HepG2 (cell line): ENCODE results near the gene GALR3. TPM values are rescaled to one million over a fixed set of nuclear protein-coding genes. Genes with fewer than 3 reads are reported as not detected.
A peak's percentile ranks its signal among the peaks of the same experiment; 100 is the strongest.

Experiments used
- ATF7-NPFF ChIP-seq: sonication (generic); formaldehyde crosslinking; IDR thresholded peaks from 2 replicates; pipeline ENCODE4 v1.8.1; 2023; ENCODE audit warnings: mild to moderate bottlenecking, low read depth, missing genetic modification reagents, moderate library complexity
- CC2D1A ChIP-seq: sonication (generic); formaldehyde crosslinking; IDR thresholded peaks from 2 replicates; pipeline ENCODE4 v1.8.1; 2023; ENCODE audit warnings: mild to moderate bottlenecking, missing genetic modification reagents
- DR1 ChIP-seq: sonication (generic); formaldehyde crosslinking; IDR thresholded peaks from 2 replicates; pipeline ENCODE4 v1.8.0; 2021; ENCODE audit warnings: mild to moderate bottlenecking, missing genetic modification reagents, inconsistent platforms
- FOXK1 ChIP-seq: sonication (generic); formaldehyde crosslinking; IDR thresholded peaks from 2 replicates; pipeline ENCODE4 v1.4.0; 2020; ENCODE audit warnings: low read depth, missing genetic modification reagents, borderline replicate concordance
- GATA4 ChIP-seq: sonication (generic); IDR thresholded peaks from 2 replicates; pipeline ENCODE4 v1.6.1; 2016; ENCODE audit warnings: antibody characterized with exemption, low read depth, borderline replicate concordance
- HNRNPK ChIP-seq: fragments of 200-400 bp; formaldehyde crosslinking; IDR thresholded peaks from 2 replicates; pipeline ENCODE4 v1.6.1; 2018; ENCODE audit warnings: low read length, low read depth, moderate library complexity, mild to moderate bottlenecking; ENCODE audit not compliant: poor library complexity, severe bottlenecking
- MAZ ChIP-seq, 2 experiments: sonication (generic) in 1 of 2; formaldehyde crosslinking in 1 of 2; IDR thresholded peaks; 2 replicates each; pipeline versions ENCODE4 v1.5.0 to v1.6.1; 2012 to 2020; ENCODE audit warnings: low read depth in 2 of 2, mild to moderate bottlenecking in 2 of 2, borderline replicate concordance in 1 of 2, improper control_type of control experiment in 1 of 2, low read length in 1 of 2, missing genetic modification reagents in 1 of 2, moderate library complexity in 1 of 2
- ZIK1 ChIP-seq: sonication (generic); formaldehyde crosslinking; IDR thresholded peaks from 2 replicates; pipeline ENCODE4 v1.5.0; 2020; ENCODE audit warnings: mild to moderate bottlenecking, low read depth, missing genetic modification reagents, borderline replicate concordance
- ZNF619 ChIP-seq: sonication (generic); formaldehyde crosslinking; IDR thresholded peaks from 2 replicates; pipeline ENCODE4 v1.4.0; 2020; ENCODE audit warnings: mild to moderate bottlenecking, missing genetic modification reagents
- ZNF788 ChIP-seq: sonication (generic); formaldehyde crosslinking; IDR thresholded peaks from 2 replicates; pipeline ENCODE4 v1.5.0; 2020; ENCODE audit warnings: mild to moderate bottlenecking, missing genetic modification reagents, borderline replicate concordance
- polyA plus RNA-seq, 8 experiments: library from polyadenylated mRNA; depleted of rRNA in 3 of 8; stranded (reverse) in 7 of 8; unstranded in 1 of 8; fragments of >200 nt; fragmentation: Illumina TruSeq in 4 of 8; extraction: Trizol in 4 of 8; gene quantifications; 2 replicates each; pipeline versions ENCODE4 v1.2.1 to v1.2.3, GENCODE V29; 2011 to 2016; ENCODE audit warnings: low read depth in 4 of 8, missing spikeins in 1 of 8, mixed read lengths in 1 of 8; ENCODE audit not compliant: insufficient read depth in 1 of 8
- total RNA-seq, 5 experiments: library from RNA; depleted of rRNA; stranded (reverse); fragments of >200 nt; fragmentation: Illumina TruSeq; extraction: Trizol; gene quantifications; 2 replicates each; pipeline ENCODE4 v1.2.3, GENCODE V29; 2016; ENCODE audit warnings: low read depth in 1 of 5
- TF ChIP-seq, protein P1 (sequence below): sonication (generic); formaldehyde crosslinking; IDR thresholded peaks from 2 replicates; pipeline ENCODE4 v1.4.0; 2020; ENCODE audit warnings: missing genetic modification reagents, mild to moderate bottlenecking, borderline replicate concordance
- TF ChIP-seq, protein P2 (sequence below): sonication (generic); formaldehyde crosslinking; IDR thresholded peaks from 2 replicates; pipeline ENCODE4 v1.5.0; 2020; ENCODE audit warnings: mild to moderate bottlenecking, missing genetic modification reagents
- TF ChIP-seq, protein P3 (sequence below): sonication (generic); formaldehyde crosslinking; IDR thresholded peaks from 2 replicates; pipeline ENCODE4 v1.5.1; 2020; ENCODE audit warnings: mild to moderate bottlenecking, moderate library complexity, missing genetic modification reagents
- TF ChIP-seq, protein P4 (sequence below): sonication (generic); formaldehyde crosslinking; IDR thresholded peaks from 2 replicates; pipeline ENCODE4 v1.4.0; 2020; ENCODE audit warnings: missing genetic modification reagents, borderline replicate concordance

The GALR3 gene
- total and polyA plus RNA-seq, 2 of the 13 experiments (the other 11 are each of a cell fraction or from before 2014, with no cell fraction given) = 0.13 TPM; not detected in 1

DNA sequence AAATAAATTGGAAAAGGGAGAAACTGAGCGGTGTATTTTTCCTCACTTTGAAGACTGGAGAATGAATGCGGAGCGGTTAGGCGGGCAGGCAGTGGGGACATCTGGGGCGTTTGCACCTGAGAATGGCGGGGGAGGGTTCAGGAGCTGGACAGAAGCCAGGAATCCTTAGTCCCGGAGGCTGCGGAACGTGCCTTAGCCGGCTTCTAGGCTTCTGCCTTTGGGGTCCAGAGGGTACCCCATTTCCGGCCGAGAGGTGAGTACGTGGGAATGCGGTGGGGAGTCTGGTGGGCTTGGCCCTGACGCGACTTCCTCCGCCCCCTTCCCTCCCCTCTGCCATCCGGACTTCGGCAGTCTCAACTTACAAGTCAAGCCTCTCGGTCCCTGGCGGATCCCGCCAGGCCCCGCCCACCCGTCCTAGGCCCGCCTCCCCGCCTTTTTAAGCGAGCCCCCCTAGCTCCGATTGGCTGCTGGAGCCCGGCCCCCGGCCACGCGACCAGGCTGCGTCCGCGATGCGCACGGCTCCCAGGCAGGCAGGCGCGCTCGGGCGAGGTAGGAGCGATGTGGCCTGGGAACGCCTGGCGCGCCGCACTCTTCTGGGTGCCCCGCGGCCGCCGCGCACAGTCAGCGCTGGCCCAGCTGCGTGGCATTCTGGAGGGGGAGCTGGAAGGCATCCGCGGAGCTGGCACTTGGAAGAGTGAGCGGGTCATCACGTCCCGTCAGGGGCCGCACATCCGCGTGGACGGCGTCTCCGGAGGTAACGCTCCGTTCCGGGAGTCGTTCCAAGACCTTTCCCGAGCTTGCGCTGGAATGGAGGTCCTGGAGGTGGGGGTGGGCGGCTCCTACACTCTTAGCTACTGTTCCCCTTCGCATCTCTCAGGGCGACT lies 15.5 kb upstream of the GALR3 start, which contains the start of gene GCAT (continued):
- TF ChIP-seq, protein P1, sequence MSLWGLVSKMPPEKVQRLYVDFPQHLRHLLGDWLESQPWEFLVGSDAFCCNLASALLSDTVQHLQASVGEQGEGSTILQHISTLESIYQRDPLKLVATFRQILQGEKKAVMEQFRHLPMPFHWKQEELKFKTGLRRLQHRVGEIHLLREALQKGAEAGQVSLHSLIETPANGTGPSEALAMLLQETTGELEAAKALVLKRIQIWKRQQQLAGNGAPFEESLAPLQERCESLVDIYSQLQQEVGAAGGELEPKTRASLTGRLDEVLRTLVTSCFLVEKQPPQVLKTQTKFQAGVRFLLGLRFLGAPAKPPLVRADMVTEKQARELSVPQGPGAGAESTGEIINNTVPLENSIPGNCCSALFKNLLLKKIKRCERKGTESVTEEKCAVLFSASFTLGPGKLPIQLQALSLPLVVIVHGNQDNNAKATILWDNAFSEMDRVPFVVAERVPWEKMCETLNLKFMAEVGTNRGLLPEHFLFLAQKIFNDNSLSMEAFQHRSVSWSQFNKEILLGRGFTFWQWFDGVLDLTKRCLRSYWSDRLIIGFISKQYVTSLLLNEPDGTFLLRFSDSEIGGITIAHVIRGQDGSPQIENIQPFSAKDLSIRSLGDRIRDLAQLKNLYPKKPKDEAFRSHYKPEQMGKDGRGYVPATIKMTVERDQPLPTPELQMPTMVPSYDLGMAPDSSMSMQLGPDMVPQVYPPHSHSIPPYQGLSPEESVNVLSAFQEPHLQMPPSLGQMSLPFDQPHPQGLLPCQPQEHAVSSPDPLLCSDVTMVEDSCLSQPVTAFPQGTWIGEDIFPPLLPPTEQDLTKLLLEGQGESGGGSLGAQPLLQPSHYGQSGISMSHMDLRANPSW (CRISPR knock-in tag) = peak; percentile 58; the same call in 1 of the 2 replicates
- TF ChIP-seq ATF7-NPFF (CRISPR knock-in tag) (peak; percentile 13), MAZ (IDR thresholded peaks at IDR 0.05; ENCODE audit: borderline replicate concordance, low read depth, low read length) (no peak), MAZ (CRISPR knock-in tag; IDR thresholded peaks at IDR 0.05; ENCODE audit: low read depth) (peak; percentile 94), ZNF619 (CRISPR knock-in tag) (no peak), GATA4 (no peak; the same call in 1 of the 2 replicates), ZIK1 (CRISPR knock-in tag) (peak; percentile 52; the same call in 1 of the 2 replicates), CC2D1A (CRISPR knock-in tag) (no peak), FOXK1 (CRISPR knock-in tag) (peak; percentile 38; the same call in 1 of the 2 replicates), ZNF788 (peak; percentile 77; the same call in 1 of the 2 replicates), DR1 (CRISPR knock-in tag) (peak; percentile 55; the same call in 1 of the 2 replicates), HNRNPK (peak; percentile 76)
- TF ChIP-seq, protein P2, sequence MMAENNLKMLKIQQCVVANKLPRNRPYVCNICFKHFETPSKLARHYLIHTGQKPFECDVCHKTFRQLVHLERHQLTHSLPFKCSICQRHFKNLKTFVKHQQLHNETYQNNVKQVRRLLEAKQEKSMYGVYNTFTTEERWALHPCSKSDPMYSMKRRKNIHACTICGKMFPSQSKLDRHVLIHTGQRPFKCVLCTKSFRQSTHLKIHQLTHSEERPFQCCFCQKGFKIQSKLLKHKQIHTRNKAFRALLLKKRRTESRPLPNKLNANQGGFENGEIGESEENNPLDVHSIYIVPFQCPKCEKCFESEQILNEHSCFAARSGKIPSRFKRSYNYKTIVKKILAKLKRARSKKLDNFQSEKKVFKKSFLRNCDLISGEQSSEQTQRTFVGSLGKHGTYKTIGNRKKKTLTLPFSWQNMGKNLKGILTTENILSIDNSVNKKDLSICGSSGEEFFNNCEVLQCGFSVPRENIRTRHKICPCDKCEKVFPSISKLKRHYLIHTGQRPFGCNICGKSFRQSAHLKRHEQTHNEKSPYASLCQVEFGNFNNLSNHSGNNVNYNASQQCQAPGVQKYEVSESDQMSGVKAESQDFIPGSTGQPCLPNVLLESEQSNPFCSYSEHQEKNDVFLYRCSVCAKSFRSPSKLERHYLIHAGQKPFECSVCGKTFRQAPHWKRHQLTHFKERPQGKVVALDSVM = no peak; the same call in 1 of the 2 replicates
- TF ChIP-seq, protein P3, sequence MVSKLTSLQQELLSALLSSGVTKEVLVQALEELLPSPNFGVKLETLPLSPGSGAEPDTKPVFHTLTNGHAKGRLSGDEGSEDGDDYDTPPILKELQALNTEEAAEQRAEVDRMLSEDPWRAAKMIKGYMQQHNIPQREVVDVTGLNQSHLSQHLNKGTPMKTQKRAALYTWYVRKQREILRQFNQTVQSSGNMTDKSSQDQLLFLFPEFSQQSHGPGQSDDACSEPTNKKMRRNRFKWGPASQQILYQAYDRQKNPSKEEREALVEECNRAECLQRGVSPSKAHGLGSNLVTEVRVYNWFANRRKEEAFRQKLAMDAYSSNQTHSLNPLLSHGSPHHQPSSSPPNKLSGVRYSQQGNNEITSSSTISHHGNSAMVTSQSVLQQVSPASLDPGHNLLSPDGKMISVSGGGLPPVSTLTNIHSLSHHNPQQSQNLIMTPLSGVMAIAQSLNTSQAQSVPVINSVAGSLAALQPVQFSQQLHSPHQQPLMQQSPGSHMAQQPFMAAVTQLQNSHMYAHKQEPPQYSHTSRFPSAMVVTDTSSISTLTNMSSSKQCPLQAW = peak; percentile 25; the same call in 1 of the 2 replicates
- TF ChIP-seq, protein P4, sequence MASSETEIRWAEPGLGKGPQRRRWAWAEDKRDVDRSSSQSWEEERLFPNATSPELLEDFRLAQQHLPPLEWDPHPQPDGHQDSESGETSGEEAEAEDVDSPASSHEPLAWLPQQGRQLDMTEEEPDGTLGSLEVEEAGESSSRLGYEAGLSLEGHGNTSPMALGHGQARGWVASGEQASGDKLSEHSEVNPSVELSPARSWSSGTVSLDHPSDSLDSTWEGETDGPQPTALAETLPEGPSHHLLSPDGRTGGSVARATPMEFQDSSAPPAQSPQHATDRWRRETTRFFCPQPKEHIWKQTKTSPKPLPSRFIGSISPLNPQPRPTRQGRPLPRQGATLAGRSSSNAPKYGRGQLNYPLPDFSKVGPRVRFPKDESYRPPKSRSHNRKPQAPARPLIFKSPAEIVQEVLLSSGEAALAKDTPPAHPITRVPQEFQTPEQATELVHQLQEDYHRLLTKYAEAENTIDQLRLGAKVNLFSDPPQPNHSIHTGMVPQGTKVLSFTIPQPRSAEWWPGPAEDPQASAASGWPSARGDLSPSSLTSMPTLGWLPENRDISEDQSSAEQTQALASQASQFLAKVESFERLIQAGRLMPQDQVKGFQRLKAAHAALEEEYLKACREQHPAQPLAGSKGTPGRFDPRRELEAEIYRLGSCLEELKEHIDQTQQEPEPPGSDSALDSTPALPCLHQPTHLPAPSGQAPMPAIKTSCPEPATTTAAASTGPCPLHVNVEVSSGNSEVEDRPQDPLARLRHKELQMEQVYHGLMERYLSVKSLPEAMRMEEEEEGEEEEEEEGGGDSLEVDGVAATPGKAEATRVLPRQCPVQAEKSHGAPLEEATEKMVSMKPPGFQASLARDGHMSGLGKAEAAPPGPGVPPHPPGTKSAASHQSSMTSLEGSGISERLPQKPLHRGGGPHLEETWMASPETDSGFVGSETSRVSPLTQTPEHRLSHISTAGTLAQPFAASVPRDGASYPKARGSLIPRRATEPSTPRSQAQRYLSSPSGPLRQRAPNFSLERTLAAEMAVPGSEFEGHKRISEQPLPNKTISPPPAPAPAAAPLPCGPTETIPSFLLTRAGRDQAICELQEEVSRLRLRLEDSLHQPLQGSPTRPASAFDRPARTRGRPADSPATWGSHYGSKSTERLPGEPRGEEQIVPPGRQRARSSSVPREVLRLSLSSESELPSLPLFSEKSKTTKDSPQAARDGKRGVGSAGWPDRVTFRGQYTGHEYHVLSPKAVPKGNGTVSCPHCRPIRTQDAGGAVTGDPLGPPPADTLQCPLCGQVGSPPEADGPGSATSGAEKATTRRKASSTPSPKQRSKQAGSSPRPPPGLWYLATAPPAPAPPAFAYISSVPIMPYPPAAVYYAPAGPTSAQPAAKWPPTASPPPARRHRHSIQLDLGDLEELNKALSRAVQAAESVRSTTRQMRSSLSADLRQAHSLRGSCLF (CRISPR knock-in tag) = no peak
